HG03354 (cell line): ENCODE measurements around the gene NCAM1.

Experiments
- ATAC-seq: cut with Tn5 transposase; IDR thresholded peaks from one replicate; pipeline ENCODE4 v1.9.1; 2021; ENCODE audit warnings: mild to moderate bottlenecking; ENCODE audit not compliant: unreplicated experiment, poor library complexity, severe bottlenecking

The NCAM1 gene

DNA sequence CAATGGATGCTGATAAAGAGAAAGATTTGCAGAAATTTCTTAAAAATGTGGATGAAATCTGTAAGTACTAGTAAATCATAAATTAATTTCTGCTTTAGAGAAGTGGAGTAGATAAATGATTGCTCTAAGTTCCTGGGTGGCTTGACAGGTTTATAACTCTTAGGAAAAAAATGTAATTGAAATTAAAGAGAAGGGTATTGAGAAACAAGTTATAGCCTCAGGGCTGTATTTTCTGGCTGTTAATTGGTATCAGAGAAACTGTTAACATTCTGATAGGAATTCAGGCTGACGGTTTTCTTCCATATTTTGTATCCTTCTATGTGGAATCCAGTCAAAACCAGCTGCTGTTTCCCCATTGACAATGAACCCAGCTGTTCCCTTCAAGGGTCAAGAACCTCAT lies 355.0 kb downstream of the NCAM1 start:
- no peak for ATAC-seq

DNA sequence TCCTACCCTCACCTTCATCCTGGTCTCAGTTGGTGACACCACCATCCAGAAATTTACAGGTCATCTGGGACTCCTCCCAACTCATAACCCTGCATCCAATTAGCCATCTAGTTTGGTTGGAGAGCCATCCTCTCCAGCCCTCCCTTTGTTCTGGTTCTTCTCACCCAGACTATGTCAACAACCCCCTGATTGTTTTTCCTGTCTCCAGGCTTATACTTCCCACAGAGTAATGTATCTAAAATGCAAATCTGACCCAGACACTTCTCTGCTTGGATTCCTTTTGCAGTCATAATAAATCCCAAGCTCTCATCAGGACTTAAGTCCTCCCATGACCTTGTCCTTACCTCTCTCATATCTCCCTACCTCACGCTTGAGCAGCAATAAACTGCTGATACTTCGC lies 356.1 kb downstream of the NCAM1 start:
- ATAC-seq = no peak

DNA sequence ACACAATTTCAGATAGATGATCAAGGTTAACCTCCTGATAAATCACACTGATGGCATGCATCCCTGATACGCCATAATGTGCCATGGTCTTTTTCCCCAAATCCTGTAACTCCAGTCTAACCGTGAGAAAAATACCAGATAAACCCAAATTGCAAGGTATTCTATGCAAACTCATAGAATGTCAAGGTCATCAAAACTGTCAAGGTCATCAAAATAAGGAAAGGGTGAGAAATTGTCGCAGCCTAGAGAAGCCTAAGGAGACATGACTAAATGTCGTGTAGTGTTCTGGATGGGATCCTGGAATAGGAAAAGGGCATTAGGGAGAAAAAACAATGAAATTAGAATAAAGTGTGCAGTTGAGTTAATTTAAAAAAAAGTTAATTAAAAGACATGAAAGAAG lies 357.9 kb downstream of the NCAM1 start:
- ATAC-seq = no peak

DNA sequence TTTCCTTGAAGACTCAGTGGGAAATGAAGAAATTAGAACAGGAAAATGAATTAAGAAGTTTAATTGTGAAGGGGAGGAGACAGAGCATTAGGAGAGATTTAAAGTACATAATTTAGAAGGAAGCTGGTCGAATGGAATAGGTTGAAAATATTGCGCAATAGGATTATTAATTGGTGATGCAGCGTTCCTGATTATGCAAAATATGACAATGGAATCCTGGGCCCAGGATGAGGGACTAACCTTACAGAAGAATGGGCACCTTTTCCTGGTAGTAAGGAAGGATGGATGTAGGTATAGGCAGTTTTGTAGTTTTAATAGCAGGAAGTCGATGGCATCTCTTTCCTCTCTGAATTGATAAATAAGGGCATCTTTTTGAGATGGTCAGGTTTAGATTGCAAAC lies 360.9 kb downstream of the NCAM1 start:
- no peak for ATAC-seq

DNA sequence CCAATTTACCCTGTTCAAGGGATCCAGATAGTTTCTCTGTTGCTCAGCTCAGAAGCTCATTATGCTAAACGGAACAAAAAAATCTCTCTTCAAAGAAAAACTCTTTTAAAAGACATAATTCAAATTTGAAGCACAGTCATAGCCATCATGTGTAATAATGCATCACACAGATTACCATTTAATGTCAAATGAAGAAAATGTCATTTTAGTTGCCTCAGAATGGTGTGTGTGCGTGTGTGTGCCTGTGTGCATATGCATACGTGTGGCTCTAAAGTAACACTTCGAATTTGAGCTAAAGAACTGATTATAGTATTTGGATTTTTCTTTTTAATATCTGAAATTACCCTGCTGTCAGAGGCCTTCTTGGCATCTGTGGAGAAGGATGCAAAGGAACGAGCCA lies 363.0 kb downstream of the NCAM1 start:
- ATAC-seq = no peak
